GM20000 (cell line): ENCODE data around the gene STRAP.

Source experiments
- DNase-seq: peaks from one replicate; pipeline ENCODE4 v3.0.0; 2012; ENCODE audit warnings: low spot score
- TF ChIP-seq, protein P1 (sequence below): IDR thresholded peaks from 2 replicates; pipeline ENCODE4 v1.5.1; 2012; ENCODE audit warnings: mild to moderate bottlenecking, control low read depth; ENCODE audit errors: extremely low read depth, missing control alignments

STRAP gene

GRCh38 chr12:15924956-15925355, 42.8 kb downstream of the STRAP start:
- TF ChIP-seq, protein P1, sequence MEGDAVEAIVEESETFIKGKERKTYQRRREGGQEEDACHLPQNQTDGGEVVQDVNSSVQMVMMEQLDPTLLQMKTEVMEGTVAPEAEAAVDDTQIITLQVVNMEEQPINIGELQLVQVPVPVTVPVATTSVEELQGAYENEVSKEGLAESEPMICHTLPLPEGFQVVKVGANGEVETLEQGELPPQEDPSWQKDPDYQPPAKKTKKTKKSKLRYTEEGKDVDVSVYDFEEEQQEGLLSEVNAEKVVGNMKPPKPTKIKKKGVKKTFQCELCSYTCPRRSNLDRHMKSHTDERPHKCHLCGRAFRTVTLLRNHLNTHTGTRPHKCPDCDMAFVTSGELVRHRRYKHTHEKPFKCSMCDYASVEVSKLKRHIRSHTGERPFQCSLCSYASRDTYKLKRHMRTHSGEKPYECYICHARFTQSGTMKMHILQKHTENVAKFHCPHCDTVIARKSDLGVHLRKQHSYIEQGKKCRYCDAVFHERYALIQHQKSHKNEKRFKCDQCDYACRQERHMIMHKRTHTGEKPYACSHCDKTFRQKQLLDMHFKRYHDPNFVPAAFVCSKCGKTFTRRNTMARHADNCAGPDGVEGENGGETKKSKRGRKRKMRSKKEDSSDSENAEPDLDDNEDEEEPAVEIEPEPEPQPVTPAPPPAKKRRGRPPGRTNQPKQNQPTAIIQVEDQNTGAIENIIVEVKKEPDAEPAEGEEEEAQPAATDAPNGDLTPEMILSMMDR: no peak
- no peak for DNase-seq

- no peak for DNase-seq
- TF ChIP-seq, protein P1: no peak
These were observed 46.2 kb downstream of the STRAP start for GRCh38 chr12:15928346-15928745.

- DNase-seq: peak; percentile 31
- TF ChIP-seq, protein P1: no peak
These were observed 46.8 kb downstream of the STRAP start for GRCh38 chr12:15928870-15929571.

GRCh38 chr12:15931590-15932053, 49.4 kb downstream of the STRAP start:
- TF ChIP-seq, protein P1: no peak
- DNase-seq: no peak

DNA sequence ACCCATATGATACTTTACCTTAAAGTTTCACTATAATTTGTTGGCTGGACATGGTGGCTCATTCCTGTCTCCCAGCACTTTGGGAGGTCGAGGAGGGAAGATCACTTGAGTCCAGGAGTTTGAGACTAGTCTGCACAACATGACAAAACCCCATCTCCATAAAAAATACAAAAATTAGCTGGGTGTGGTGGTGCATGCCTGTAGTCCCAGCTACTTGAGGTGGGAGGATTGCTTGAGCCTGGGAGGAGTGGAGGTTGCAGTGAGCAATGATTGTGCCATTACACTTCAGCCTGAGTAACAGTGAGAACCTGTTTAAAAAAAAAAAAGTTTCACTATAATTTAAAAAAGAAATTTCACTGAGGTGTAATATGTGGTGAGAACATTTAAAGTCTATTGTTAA, 50.1 kb downstream of the STRAP start:
- no peak for DNase-seq
- TF ChIP-seq, protein P1: no peak

- TF ChIP-seq, protein P1: no peak
- no peak for DNase-seq
These were observed 50.8 kb downstream of the STRAP start for GRCh38 chr12:15932971-15933370.

GRCh38 chr12:15933751-15934150, 51.6 kb downstream of the STRAP start:
- DNase-seq: no peak
- TF ChIP-seq, protein P1: no peak
